ENCODE data around the gene LRRC47. TPM values are rescaled to one million over a fixed set of nuclear protein-coding genes. Genes with fewer than 3 reads are reported as not detected.

Gene LRRC47
- total and polyA plus RNA-seq, 11 donors, result 18.4 to 85.7 (median 60.2) TPM

DNA sequence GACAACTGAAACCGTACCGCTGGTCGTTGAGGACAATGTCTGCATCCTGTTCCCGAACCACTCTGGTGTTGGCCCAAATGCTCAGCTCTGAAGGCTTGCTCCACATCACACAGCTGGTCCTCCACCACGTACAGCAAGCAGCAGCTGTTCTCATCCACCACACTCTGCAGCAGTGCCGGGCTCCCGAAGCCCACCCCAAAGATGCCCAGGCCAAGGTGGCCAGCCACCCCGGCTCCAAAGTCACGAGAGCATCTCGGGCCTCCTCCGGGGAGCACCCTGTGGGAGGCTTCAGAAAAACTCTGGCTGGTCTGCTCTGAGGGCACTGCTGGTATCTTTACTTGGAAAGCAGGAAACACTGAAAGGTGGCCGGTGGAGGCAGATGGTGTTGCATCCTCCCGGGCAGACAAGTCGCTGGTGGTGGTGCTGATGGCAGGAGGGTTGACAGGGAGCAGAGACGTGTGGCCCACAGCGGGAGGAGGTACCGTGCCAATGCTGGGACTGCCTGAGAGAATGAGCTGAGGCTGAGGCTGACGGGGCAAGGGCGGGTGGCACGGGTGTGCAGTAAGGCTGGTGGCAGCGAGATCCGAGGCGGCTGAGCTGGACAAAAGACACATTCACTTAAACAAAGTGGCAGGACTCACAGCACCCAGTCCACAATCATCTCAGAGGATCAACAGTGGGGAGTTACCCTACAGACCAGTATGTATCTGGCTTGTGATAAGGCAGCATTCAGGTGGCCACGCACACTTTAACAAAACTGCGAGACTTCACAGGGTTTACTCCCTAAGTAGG lies 50.5 kb downstream of the LRRC47 start:
- Histone ChIP-seq H3K27me3 (no peaks in the 10 kb centered on the region), H3K27ac (peak overlapping the region in 11 of 12 donors; percentile 10 to 90 (median 83)), H3K36me3 (peaks cover 0 to 25% (median 21%) of the 10 kb centered on the region in 9 donors), H3K9me3 (no peaks in the 10 kb centered on the region), H3K4me1 (peaks cover 0 to 35% (median 17%) of the 10 kb centered on the region in 12 donors), H3K4me3 (peak overlapping the region in 10 of 12 donors; percentile 59 to 99 (median 84))
- TF ChIP-seq, protein P1, sequence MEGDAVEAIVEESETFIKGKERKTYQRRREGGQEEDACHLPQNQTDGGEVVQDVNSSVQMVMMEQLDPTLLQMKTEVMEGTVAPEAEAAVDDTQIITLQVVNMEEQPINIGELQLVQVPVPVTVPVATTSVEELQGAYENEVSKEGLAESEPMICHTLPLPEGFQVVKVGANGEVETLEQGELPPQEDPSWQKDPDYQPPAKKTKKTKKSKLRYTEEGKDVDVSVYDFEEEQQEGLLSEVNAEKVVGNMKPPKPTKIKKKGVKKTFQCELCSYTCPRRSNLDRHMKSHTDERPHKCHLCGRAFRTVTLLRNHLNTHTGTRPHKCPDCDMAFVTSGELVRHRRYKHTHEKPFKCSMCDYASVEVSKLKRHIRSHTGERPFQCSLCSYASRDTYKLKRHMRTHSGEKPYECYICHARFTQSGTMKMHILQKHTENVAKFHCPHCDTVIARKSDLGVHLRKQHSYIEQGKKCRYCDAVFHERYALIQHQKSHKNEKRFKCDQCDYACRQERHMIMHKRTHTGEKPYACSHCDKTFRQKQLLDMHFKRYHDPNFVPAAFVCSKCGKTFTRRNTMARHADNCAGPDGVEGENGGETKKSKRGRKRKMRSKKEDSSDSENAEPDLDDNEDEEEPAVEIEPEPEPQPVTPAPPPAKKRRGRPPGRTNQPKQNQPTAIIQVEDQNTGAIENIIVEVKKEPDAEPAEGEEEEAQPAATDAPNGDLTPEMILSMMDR (IDR thresholded peaks at IDR 0.05), result no peak
- no peak for TF ChIP-seq POLR2A (IDR thresholded peaks at IDR 0.05)
- ATAC-seq (peak; percentile 9 to 32 (median 21)), DNase-seq (peak in 2 of 5 donors; percentile 24 to 61)
- WGBS, 4 donors, result 61 to 73% (median 69%) methylated on average over 24 to 25 of the region's 25 CpGs
- intact Hi-C loops (cut with DNase I), result no loop called here

DNA sequence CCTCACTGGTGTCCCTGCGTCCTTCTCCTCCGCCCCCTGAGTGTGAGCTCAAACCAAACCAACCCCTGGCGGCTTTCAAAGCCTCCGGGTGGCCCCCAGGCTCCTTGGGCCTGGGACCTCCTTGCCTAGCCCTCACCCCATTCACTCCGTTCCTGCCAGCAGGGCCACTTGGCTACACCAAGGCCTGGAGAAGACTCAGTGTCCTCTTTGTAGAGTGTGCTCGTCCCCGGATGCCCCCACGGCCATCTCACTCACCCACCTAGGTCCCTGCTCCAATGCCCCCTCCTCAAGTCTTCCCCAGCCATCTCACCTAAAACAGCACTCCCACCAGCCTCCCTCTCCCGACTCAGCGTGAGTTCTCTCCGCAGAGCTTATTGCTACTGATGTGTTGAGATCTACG lies 51.2 kb downstream of the LRRC47 start:
- ATAC-seq (no peak), DNase-seq (peak in 2 of 5 donors; percentile 16 to 27)
- Histone ChIP-seq H3K4me3 (no peak overlapping the region), H3K36me3 (peaks cover 0 to 31% (median 24%) of the 10 kb centered on the region in 9 donors), H3K4me1 (peaks cover 0 to 35% (median 17%) of the 10 kb centered on the region in 12 donors), H3K27me3 (no peaks in the 10 kb centered on the region), H3K27ac (no peak overlapping the region), H3K9me3 (no peaks in the 10 kb centered on the region)
- 93 to 98% (median 94%) methylated on average over 12 of the region's 12 CpGs for WGBS, 4 donors
- intact Hi-C loops (cut with DNase I), result no loop called here
- TF ChIP-seq, protein P1 (IDR thresholded peaks at IDR 0.05), result no peak
- TF ChIP-seq POLR2A (IDR thresholded peaks at IDR 0.05), result no peak

DNA sequence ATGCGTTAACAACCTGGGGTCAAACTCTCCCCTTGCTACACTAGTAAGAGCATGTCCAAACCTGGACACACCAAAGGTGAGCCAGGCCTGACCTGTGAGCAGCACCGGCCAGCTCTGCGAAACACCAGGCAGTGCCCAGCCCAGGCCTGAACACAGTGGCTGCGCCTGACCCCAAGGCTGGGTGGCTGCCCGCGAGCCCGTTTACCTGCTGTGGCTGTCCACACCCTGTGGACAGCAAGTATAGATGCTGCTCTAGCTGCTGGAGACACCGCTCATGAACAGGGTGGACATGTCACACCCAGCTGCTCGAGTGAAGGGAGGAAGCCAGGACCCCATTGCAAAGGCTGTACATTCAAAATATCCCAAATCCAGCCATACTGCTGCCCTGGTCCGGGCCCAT lies 51.7 kb downstream of the LRRC47 start:
- H3K4me1 ChIP-seq, result peaks cover 0 to 35% (median 17%) of the 10 kb centered on the region in 12 donors
- intact Hi-C loops (cut with DNase I), result no loop called here
- H3K9me3 ChIP-seq, result no peaks in the 10 kb centered on the region
- no peak overlapping the region for H3K27ac ChIP-seq
- H3K27me3 ChIP-seq, result no peaks in the 10 kb centered on the region
- TF ChIP-seq, protein P1 (IDR thresholded peaks at IDR 0.05), result no peak
- TF ChIP-seq POLR2A (IDR thresholded peaks at IDR 0.05), result no peak
- WGBS, 4 donors, result 93 to 98% (median 94%) methylated on average over 9 to 10 of the region's 10 CpGs
- peaks cover 0 to 33% (median 26%) of the 10 kb centered on the region in 9 donors for H3K36me3 ChIP-seq
- no peak overlapping the region for H3K4me3 ChIP-seq
- peak in 1 of 5 donors; percentile 51 for DNase-seq
- no peak for ATAC-seq

DNA sequence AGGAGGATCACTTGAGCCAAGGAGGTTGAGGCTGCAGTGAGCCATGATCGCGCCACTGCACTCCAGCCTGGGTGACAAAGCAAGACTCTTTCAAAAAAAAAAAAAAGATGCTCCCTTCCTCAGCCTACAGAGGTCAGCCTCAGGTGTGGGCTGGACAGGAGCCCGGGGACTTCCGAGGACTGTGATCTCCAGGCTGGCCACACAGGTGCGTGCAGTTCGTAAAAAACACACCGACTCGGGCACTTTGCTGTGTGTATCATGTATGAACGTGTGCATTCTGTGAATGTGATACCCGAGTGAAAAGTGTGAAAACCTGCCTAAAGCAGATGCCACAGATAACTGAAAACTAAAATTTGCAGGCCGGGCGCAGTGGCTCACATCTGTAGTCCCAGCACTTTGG lies 52.5 kb downstream of the LRRC47 start:
- H3K27ac ChIP-seq, result no peak overlapping the region
- peaks cover 0 to 36% (median 29%) of the 10 kb centered on the region in 9 donors for H3K36me3 ChIP-seq
- 94 to 95% (median 94%) methylated on average over 12 of the region's 12 CpGs for WGBS, 4 donors
- H3K4me3 ChIP-seq, result no peak overlapping the region
- no peak for TF ChIP-seq POLR2A (IDR thresholded peaks at IDR 0.05)
- TF ChIP-seq, protein P1 (IDR thresholded peaks at IDR 0.05), result no peak
- DNase-seq (peak in 1 of 5 donors; percentile 40), ATAC-seq (no peak)
- peaks cover 0 to 35% (median 17%) of the 10 kb centered on the region in 12 donors for H3K4me1 ChIP-seq
- intact Hi-C loops (cut with DNase I), result no loop called here
- no peaks in the 10 kb centered on the region for H3K9me3 ChIP-seq
- no peaks in the 10 kb centered on the region for H3K27me3 ChIP-seq
